ENCODE data around the gene PRKCE. TPM values are rescaled to one million over a fixed set of nuclear protein-coding genes. Genes with fewer than 3 reads are reported as not detected.

The PRKCE gene
- total RNA-seq, 1 experiment from 2014 or later: 12.1 TPM

DNA sequence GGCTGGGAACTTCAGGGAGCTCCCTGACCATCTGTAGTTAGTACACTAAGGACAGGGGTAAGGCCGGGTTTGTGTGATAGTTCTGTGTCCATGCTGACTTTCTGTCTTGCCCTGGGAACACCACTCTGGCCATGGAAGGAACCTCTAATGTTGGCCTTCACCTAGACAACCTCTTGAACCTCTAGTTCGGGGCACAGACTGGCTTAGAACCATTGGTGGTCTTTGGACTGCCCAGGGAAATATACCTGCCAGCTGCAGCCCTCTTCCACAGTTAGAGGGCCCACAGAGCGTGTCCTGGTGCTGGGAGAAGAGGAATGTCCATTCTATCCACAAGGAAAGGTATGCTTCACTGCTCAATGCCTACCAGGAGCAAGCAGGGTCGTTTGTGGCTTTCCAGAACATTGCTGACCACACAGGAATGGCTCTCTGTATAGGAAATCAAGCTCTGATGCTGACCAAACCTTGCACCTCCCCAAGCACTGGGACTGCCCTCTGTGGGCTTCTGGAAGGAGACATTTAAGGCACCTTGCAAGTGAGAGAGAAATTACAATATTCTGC, 326.9 kb downstream of the PRKCE start:
- intact Hi-C loops (cut with micrococcal nuclease): no loop called here
- no peak overlapping the region for H3K27ac Mint-ChIP-seq (ENCODE audit: low read depth, unreplicated experiment)
- TF ChIP-seq, protein P1, sequence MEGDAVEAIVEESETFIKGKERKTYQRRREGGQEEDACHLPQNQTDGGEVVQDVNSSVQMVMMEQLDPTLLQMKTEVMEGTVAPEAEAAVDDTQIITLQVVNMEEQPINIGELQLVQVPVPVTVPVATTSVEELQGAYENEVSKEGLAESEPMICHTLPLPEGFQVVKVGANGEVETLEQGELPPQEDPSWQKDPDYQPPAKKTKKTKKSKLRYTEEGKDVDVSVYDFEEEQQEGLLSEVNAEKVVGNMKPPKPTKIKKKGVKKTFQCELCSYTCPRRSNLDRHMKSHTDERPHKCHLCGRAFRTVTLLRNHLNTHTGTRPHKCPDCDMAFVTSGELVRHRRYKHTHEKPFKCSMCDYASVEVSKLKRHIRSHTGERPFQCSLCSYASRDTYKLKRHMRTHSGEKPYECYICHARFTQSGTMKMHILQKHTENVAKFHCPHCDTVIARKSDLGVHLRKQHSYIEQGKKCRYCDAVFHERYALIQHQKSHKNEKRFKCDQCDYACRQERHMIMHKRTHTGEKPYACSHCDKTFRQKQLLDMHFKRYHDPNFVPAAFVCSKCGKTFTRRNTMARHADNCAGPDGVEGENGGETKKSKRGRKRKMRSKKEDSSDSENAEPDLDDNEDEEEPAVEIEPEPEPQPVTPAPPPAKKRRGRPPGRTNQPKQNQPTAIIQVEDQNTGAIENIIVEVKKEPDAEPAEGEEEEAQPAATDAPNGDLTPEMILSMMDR (IDR thresholded peaks at IDR 0.05; ENCODE audit: unreplicated experiment): no peak
- POLR2A ChIA-PET: interaction anchor here (0.8 to 2.3 kb wide), 2 partner anchors 14 to 154 kb away, joined by 3 to 6 read pairs; no protein-coding TSS in a partner anchor
- DNase-seq (ENCODE audit: unreplicated experiment): no peak
- no peaks in the 10 kb centered on the region for H3K9me3 Mint-ChIP-seq (ENCODE audit: unreplicated experiment)
- no peak overlapping the region for H3K4me3 Mint-ChIP-seq (ENCODE audit: unreplicated experiment)
- CTCF ChIA-PET: no interaction called here
- BruUV-seq (replicated peaks): no TSS peak
- H3K36me3 Mint-ChIP-seq (ENCODE audit: insufficient read depth, unreplicated experiment): peaks cover 7% of the 10 kb centered on the region
- no peaks in the 10 kb centered on the region for H3K27me3 Mint-ChIP-seq (ENCODE audit: insufficient read depth, unreplicated experiment)
- H3K4me1 Mint-ChIP-seq (ENCODE audit: insufficient read depth, unreplicated experiment): no peaks in the 10 kb centered on the region

- H3K27me3 Mint-ChIP-seq (ENCODE audit: insufficient read depth, unreplicated experiment): no peaks in the 10 kb centered on the region
- H3K4me1 Mint-ChIP-seq (ENCODE audit: insufficient read depth, unreplicated experiment): no peaks in the 10 kb centered on the region
- intact Hi-C loops (cut with micrococcal nuclease): no loop called here
- CTCF ChIA-PET: no interaction called here
- BruUV-seq (replicated peaks): no TSS peak
- TF ChIP-seq, protein P1 (IDR thresholded peaks at IDR 0.05; ENCODE audit: unreplicated experiment): no peak
- POLR2A ChIA-PET: interaction anchor here (0.8 to 2.3 kb wide), 2 partner anchors 9 to 13 kb away, joined by 3 to 6 read pairs; no protein-coding TSS in a partner anchor
- H3K4me3 Mint-ChIP-seq (ENCODE audit: unreplicated experiment): no peak overlapping the region
- H3K9me3 Mint-ChIP-seq (ENCODE audit: unreplicated experiment): no peaks in the 10 kb centered on the region
- H3K36me3 Mint-ChIP-seq (ENCODE audit: insufficient read depth, unreplicated experiment): peaks cover 10% of the 10 kb centered on the region
- no peak overlapping the region for H3K27ac Mint-ChIP-seq (ENCODE audit: low read depth, unreplicated experiment)
- DNase-seq (ENCODE audit: unreplicated experiment): no peak
Measured at GRCh38 chr2:45979065-45979464, 327.6 kb downstream of the PRKCE start.

GRCh38 chr2:45980161-45980865, 328.8 kb downstream of the PRKCE start:
- POLR2A ChIA-PET: interaction anchor here (1.4 kb wide), 1 partner anchor 12 kb away, joined by 4 read pairs; no protein-coding TSS in a partner anchor
- intact Hi-C loops (cut with micrococcal nuclease): no loop called here
- H3K4me1 Mint-ChIP-seq (ENCODE audit: insufficient read depth, unreplicated experiment): no peaks in the 10 kb centered on the region
- no peak overlapping the region for H3K27ac Mint-ChIP-seq (ENCODE audit: low read depth, unreplicated experiment)
- CTCF ChIA-PET: interaction anchor here (0.5 to 1.1 kb wide), 5 partner anchors 13 to 145 kb away, joined by 3 to 4 read pairs (median 3); no protein-coding TSS in a partner anchor
- TF ChIP-seq, protein P1 (IDR thresholded peaks at IDR 0.05; ENCODE audit: unreplicated experiment): no peak
- no peaks in the 10 kb centered on the region for H3K9me3 Mint-ChIP-seq (ENCODE audit: unreplicated experiment)
- BruUV-seq (replicated peaks): no TSS peak
- no peak for DNase-seq (ENCODE audit: unreplicated experiment)
- H3K4me3 Mint-ChIP-seq (ENCODE audit: unreplicated experiment): no peak overlapping the region
- H3K27me3 Mint-ChIP-seq (ENCODE audit: insufficient read depth, unreplicated experiment): no peaks in the 10 kb centered on the region
- H3K36me3 Mint-ChIP-seq (ENCODE audit: insufficient read depth, unreplicated experiment): peaks cover 12% of the 10 kb centered on the region

- Mint-ChIP-seq H3K4me1 (ENCODE audit: insufficient read depth, unreplicated experiment) (no peaks in the 10 kb centered on the region), H3K36me3 (ENCODE audit: insufficient read depth, unreplicated experiment) (peaks cover 18% of the 10 kb centered on the region), H3K27me3 (ENCODE audit: insufficient read depth, unreplicated experiment) (no peaks in the 10 kb centered on the region), H3K4me3 (ENCODE audit: unreplicated experiment) (no peak overlapping the region), H3K27ac (ENCODE audit: low read depth, unreplicated experiment) (no peak overlapping the region), H3K9me3 (ENCODE audit: unreplicated experiment) (no peaks in the 10 kb centered on the region)
- intact Hi-C loops (cut with micrococcal nuclease): no loop called here
- POLR2A ChIA-PET: interaction anchor here (0.5 to 1.4 kb wide), 2 partner anchors 11 to 16 kb away, joined by 3 to 4 read pairs; no protein-coding TSS in a partner anchor
- no peak for DNase-seq (ENCODE audit: unreplicated experiment)
- no TSS peak for BruUV-seq (replicated peaks)
- TF ChIP-seq, protein P1 (IDR thresholded peaks at IDR 0.05; ENCODE audit: unreplicated experiment): no peak
- CTCF ChIA-PET: interaction anchor here (0.9 kb wide), 1 partner anchor 81 kb away, joined by 3 read pairs; no protein-coding TSS in a partner anchor
Measured at GRCh38 chr2:45981384-45981930, 330.0 kb downstream of the PRKCE start.

All from MCF 10A (cell line).